GM12878 (cell line): ENCODE data around the gene POFUT1. TPM values are rescaled to one million over a fixed set of nuclear protein-coding genes. Genes with fewer than 3 reads are reported as not detected.

ENCODE experiments used
- ATAC-seq: fragments of 200-7000 bp; cut with Tn5 transposase; 3 replicates; pipeline ENCODE4 v1.9.1; 2020; ENCODE audit warnings: mild to moderate bottlenecking, moderate library complexity
- BruUV-seq: library from RNA; stranded (reverse); fragments of 400-500 nt; replicated peaks from 2 replicates; lab custom pipeline; 2021; lab: Mats Ljungman, UMichigan
- CTCF ChIA-PET: fragments of 300-600 bp; sonication (Branson Sonifier 250); formaldehyde crosslinking; extraction: SDS; loops from one replicate; lab custom pipeline; 2021; ENCODE audit warnings: inconsistent platforms; lab: Yijun Ruan, JAX
- POLR2A ChIA-PET: fragments of 350-600 bp; formaldehyde crosslinking; extraction: SDS; loops from one replicate; lab custom pipeline; 2021; ENCODE audit warnings: inconsistent platforms; lab: Charles Lee
- RAD21 ChIA-PET: fragments of 300-600 bp; sonication (Branson Sonifier 250); formaldehyde crosslinking; loops from one replicate; lab custom pipeline; 2023; ENCODE audit warnings: antibody characterized with exemption; ENCODE audit not compliant: unreplicated experiment; lab: Charles Lee
- SMC1A ChIA-PET: fragments of 300-600 bp; sonication (Branson Sonifier 250); formaldehyde crosslinking; loops from one replicate; lab custom pipeline; 2023; ENCODE audit not compliant: unreplicated experiment, uncharacterized antibody; lab: Charles Lee
- DNase-seq: peaks from one replicate; pipeline ENCODE4 v3.0.0-alpha.2; 2011; ENCODE audit warnings: low read depth, low spot score
- FAIRE-seq: peaks from 3 replicates; lab custom pipeline; 2011; peaks lifted over from hg19 to GRCh38; lab: Jason Lieb, UNC
- H2AFZ ChIP-seq: 2 replicates; pipeline ENCODE4 v1.6.0; 2011; ENCODE audit warnings: low read depth, low read length, control low read depth; ENCODE audit not compliant: control insufficient read depth
- H3K27ac ChIP-seq: 2 replicates; pipeline ENCODE4 v1.5.1; 2011; ENCODE audit warnings: control low read depth; ENCODE audit not compliant: control insufficient read depth, insufficient read depth
- H3K27me3 ChIP-seq, 2 experiments: replicated peaks in 1 of 2; 2 replicates each; pipeline versions ENCODE4 v1.6.0 to v1.6.1; 2011; ENCODE audit warnings: low read length in 1 of 2; ENCODE audit not compliant: control insufficient read depth in 2 of 2, insufficient read depth in 2 of 2
- H3K36me3 ChIP-seq, 2 experiments: 2 replicates each; pipeline ENCODE4 v1.5.1; 2011; ENCODE audit warnings: low read length in 1 of 2; ENCODE audit not compliant: control insufficient read depth in 2 of 2, insufficient read depth in 2 of 2
- H3K4me1 ChIP-seq: 2 replicates; pipeline ENCODE4 v1.6.1; 2011; ENCODE audit warnings: mild to moderate bottlenecking, low read length, moderate library complexity, mixed read lengths; ENCODE audit not compliant: control insufficient read depth, insufficient read depth
- H3K4me2 ChIP-seq: 2 replicates; pipeline ENCODE4 v1.6.0; 2011; ENCODE audit warnings: control low read depth; ENCODE audit not compliant: control insufficient read depth, insufficient read depth
- H3K4me3 ChIP-seq: fragments of 200-600 bp; sonication (generic); 2 replicates; pipeline ENCODE4 v1.5.1; 2016
- H3K79me2 ChIP-seq: 2 replicates; pipeline ENCODE4 v1.6.0; 2011; ENCODE audit warnings: low read length; ENCODE audit not compliant: control insufficient read depth, insufficient read depth
- H3K9ac ChIP-seq: 2 replicates; pipeline ENCODE4 v1.8.0; 2011; ENCODE audit warnings: low read length, control low read depth, mixed read lengths; ENCODE audit not compliant: control insufficient read depth, insufficient read depth
- H3K9me3 ChIP-seq: replicated peaks from 3 replicates; pipeline ENCODE4 v1.5.1; 2011; ENCODE audit warnings: mild to moderate bottlenecking, low read length; ENCODE audit not compliant: control insufficient read depth, insufficient read depth
- H4K20me1 ChIP-seq: 2 replicates; pipeline ENCODE4 v1.6.0; 2011; ENCODE audit not compliant: control insufficient read depth, insufficient read depth
- BCL3 ChIP-seq: IDR thresholded peaks from 2 replicates; pipeline ENCODE4 v1.6.1; 2011; ENCODE audit warnings: borderline replicate concordance, low read depth, mild to moderate bottlenecking, moderate library complexity, low read length; ENCODE audit not compliant: insufficient read depth, poor library complexity, severe bottlenecking
- BCLAF1 ChIP-seq: fragments of 450-650 bp; IDR thresholded peaks from 2 replicates; pipeline ENCODE4 v1.6.1; 2017; ENCODE audit warnings: antibody characterized with exemption, mild to moderate bottlenecking, moderate library complexity
- EGR1 ChIP-seq, 2 experiments: IDR thresholded peaks; 1 replicate in 1 of 2; 2 replicates in 1 of 2; pipeline ENCODE4 v1.6.1; 2011 to 2012; ENCODE audit warnings: low read depth in 2 of 2, low read length in 2 of 2, borderline replicate concordance in 1 of 2, mild to moderate bottlenecking in 1 of 2, moderate library complexity in 1 of 2
- ELK1 ChIP-seq: IDR thresholded peaks from 2 replicates; pipeline ENCODE4 v1.6.1; 2012; ENCODE audit warnings: low read depth, low read length, improper control_type of control experiment
- FOXM1 ChIP-seq: IDR thresholded peaks from 2 replicates; pipeline ENCODE4 v1.6.1; 2012; ENCODE audit warnings: low read depth, mild to moderate bottlenecking, inconsistent platforms, low read length, moderate library complexity
- IKZF1 ChIP-seq: fragments of 450-650 bp; conservative IDR thresholded peaks from 2 replicates; pipeline ENCODE4 v1.6.1; 2017; ENCODE audit warnings: antibody characterized with exemption, mild to moderate bottlenecking
- KAT2A ChIP-seq: conservative IDR thresholded peaks from 2 replicates; pipeline ENCODE4 v1.6.1; 2011; ENCODE audit warnings: low read depth, low read length; ENCODE audit not compliant: control insufficient read depth
- LARP7 ChIP-seq: fragments of 450-650 bp; IDR thresholded peaks from 2 replicates; pipeline ENCODE4 v1.6.1; 2017; ENCODE audit warnings: mild to moderate bottlenecking
- NR2C1 ChIP-seq: fragments of 450-650 bp; IDR thresholded peaks from 2 replicates; pipeline ENCODE4 v1.6.1; 2017; ENCODE audit warnings: antibody characterized with exemption, mild to moderate bottlenecking, moderate library complexity
- RAD21 ChIP-seq: IDR thresholded peaks from 2 replicates; pipeline ENCODE4 v1.6.1; 2011; ENCODE audit warnings: mild to moderate bottlenecking, low read depth, low read length, moderate library complexity; ENCODE audit not compliant: insufficient read depth
- SREBF1 ChIP-seq: IDR thresholded peaks from 2 replicates; pipeline ENCODE4 v1.6.1; 2012; ENCODE audit warnings: mild to moderate bottlenecking, low read length
- ZBTB4 ChIP-seq: fragments of 450-650 bp; formaldehyde crosslinking; IDR thresholded peaks from 2 replicates; pipeline ENCODE4 v1.4.0; 2022; ENCODE audit warnings: mild to moderate bottlenecking, moderate library complexity
- WGBS: methylation state at CpG from one replicate; pipeline ENCODE4 v1.1.6; 2016; ENCODE audit warnings: low lambda C conversion rate; ENCODE audit not compliant: insufficient replicate concordance, insufficient coverage; ENCODE audit errors: missing lambda C conversion rate; 5-methylcytosine and 5-hydroxymethylcytosine counted together
- in situ Hi-C: fragments of 300-500 bp; cut with MboI; formaldehyde crosslinking; loops from 9 replicates; pipeline ENCODE4 v1.14.3; 2018; ENCODE audit warnings: mixed read lengths
- intact Hi-C: fragments of 100-400 bp; cut with micrococcal nuclease; formaldehyde crosslinking; loops from one replicate; pipeline ENCODE4 v1.14.2; 2022; ENCODE audit not compliant: unreplicated experiment
- polyA plus RNA-seq, 11 experiments: library from polyadenylated mRNA; depleted of rRNA in 4 of 11; unstranded in 6 of 11; stranded (reverse) in 5 of 11; fragments of >200 nt; fragmentation: Nextera tagmentation in 4 of 11; fragmentation: Illumina TruSeq in 1 of 11; extraction: Ambion mirVana in 4 of 11; extraction: Trizol in 1 of 11; gene quantifications; 1 replicate in 1 of 11; 2 replicates in 10 of 11; pipeline versions ENCODE4 v1.2.1 to v1.2.3, GENCODE V29; 2011 to 2016; ENCODE audit warnings: inconsistent platforms in 2 of 11, missing spikeins in 2 of 11, low read depth in 1 of 11
- total RNA-seq, 4 experiments: library from RNA; depleted of rRNA in 3 of 4; stranded (reverse); fragments of >200 nt in 3 of 4; fragmentation: Illumina TruSeq in 1 of 4; extraction: Trizol in 1 of 4; gene quantifications; 2 replicates each; pipeline versions ENCODE4 v1.2.1 to v1.2.3, GENCODE V29; 2013 to 2021

Gene POFUT1
- total and polyA plus RNA-seq, 10 of the 15 experiments (the other 5 are each of a cell fraction or from before 2014, with no cell fraction given), result 2.6 to 33.4 (median 23.1) TPM

- no peaks in the 10 kb centered on the region for H4K20me1 ChIP-seq
- H3K79me2 ChIP-seq, result no peaks in the 10 kb centered on the region
- WGBS, result 95% methylated on average over 13 of the region's 13 CpGs
- H3K4me3 ChIP-seq, result no peak overlapping the region
- ATAC-seq (no peak), DNase-seq (no peak), FAIRE-seq (no peak)
- no peak overlapping the region for H3K9ac ChIP-seq
- H3K36me3 ChIP-seq, result peaks cover 21 to 22% of the 10 kb centered on the region in 2 experiments; a peak in 3 of 4 replicates
- no peak overlapping the region for H3K4me2 ChIP-seq
- TF ChIP-seq NR2C1 (no peak), KAT2A (no peak), ELK1 (no peak), BCL3 (no peak), ZBTB4 (CRISPR knock-in tag) (no peak), FOXM1 (no peak), BCLAF1 (no peak), SREBF1 (no peak), EGR1 (IDR thresholded peaks at IDR 0.05; ENCODE audit: borderline replicate concordance in 1 of 2, low read depth in 2 of 2, low read length in 2 of 2) (no peak), IKZF1 (no peak), LARP7 (no peak), RAD21 (no peak)
- intact Hi-C loops (no loop called here), in situ Hi-C loops (no loop called here)
- ChIA-PET RAD21 (no interaction called here), CTCF (interaction anchor here (0.6 kb wide), 1 partner anchor 199 kb away, joined by 3 read pairs; no protein-coding TSS in a partner anchor), POLR2A (interaction anchor here (1.4 kb wide), 1 partner anchor 24 kb away, joined by 3 read pairs; no protein-coding TSS in a partner anchor), SMC1A (interaction anchor here (2.9 kb wide), 1 partner anchor 52 kb away, joined by 15 read pairs; no protein-coding TSS in a partner anchor)
- no peaks in the 10 kb centered on the region for H3K9me3 ChIP-seq
- H3K4me1 ChIP-seq, result peaks cover 10% of the 10 kb centered on the region; the same call in 1 of the 2 replicates
- no peak overlapping the region for H3K27ac ChIP-seq
- BruUV-seq, result no TSS peak
- H3K27me3 ChIP-seq, result no peaks in the 10 kb centered on the region
- H2AFZ ChIP-seq, result no peak overlapping the region
Observed at GRCh38 chr20:32234135-32234808, 26.6 kb downstream of the POFUT1 start.
